Kidney epithelial cell (primary cell): ENCODE results near the gene SPTBN1. TPM values are rescaled to one million over a fixed set of nuclear protein-coding genes. Genes with fewer than 3 reads are reported as not detected.

Experiments
- DNase-seq: peaks from one replicate; pipeline ENCODE4 v3.0.0-alpha.2; 2010; ENCODE audit warnings: low read depth
- H3K27me3 ChIP-seq: 2 replicates; pipeline ENCODE4 v1.6.0; 2011; ENCODE audit warnings: low read length; ENCODE audit not compliant: control insufficient read depth, insufficient read depth
- H3K36me3 ChIP-seq: 2 replicates; pipeline ENCODE4 v1.5.1; 2011; ENCODE audit warnings: low read length; ENCODE audit not compliant: control insufficient read depth, insufficient read depth
- H3K4me3 ChIP-seq: 2 replicates; pipeline ENCODE4 v1.5.1; 2011; ENCODE audit warnings: low read depth, mild to moderate bottlenecking, control low read depth, low read length
- total RNA-seq: library from RNA; depleted of rRNA; stranded (reverse); fragments of >200 nt; gene quantifications from 2 replicates; pipeline ENCODE4 v1.2.3, GENCODE V29; 2015
- TF ChIP-seq, protein P1 (sequence below): IDR thresholded peaks from 2 replicates; pipeline ENCODE4 v1.5.1; 2011; ENCODE audit warnings: mild to moderate bottlenecking, moderate library complexity, low read length, control low read depth, inconsistent platforms; ENCODE audit not compliant: insufficient read depth, poor library complexity, severe bottlenecking

The SPTBN1 gene
- total RNA-seq, 1 donor from 2014 or later: 492 TPM

DNA sequence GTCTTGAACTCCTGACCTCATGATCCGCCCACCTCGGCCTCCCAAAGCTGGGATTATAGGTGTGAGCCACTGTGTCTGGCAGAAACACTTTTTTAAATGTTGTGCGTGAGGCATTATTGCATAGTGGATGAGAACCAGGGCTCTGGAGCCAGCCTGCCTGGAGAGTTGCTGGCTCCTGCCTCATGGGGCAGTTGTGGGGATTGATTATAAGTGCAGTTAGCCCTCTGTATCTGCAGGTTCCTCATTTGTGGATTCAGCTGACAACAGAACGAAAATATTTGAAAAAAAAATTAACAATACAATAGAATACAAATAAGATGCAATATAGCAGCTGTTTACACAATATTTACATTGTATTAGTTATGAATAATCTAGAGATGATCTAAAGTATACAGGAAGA, 137.9 kb downstream of the SPTBN1 start:
- Histone ChIP-seq H3K4me3 (no peak overlapping the region), H3K36me3 (peaks cover 3% of the 10 kb centered on the region), H3K27me3 (no peaks in the 10 kb centered on the region)
- TF ChIP-seq, protein P1, sequence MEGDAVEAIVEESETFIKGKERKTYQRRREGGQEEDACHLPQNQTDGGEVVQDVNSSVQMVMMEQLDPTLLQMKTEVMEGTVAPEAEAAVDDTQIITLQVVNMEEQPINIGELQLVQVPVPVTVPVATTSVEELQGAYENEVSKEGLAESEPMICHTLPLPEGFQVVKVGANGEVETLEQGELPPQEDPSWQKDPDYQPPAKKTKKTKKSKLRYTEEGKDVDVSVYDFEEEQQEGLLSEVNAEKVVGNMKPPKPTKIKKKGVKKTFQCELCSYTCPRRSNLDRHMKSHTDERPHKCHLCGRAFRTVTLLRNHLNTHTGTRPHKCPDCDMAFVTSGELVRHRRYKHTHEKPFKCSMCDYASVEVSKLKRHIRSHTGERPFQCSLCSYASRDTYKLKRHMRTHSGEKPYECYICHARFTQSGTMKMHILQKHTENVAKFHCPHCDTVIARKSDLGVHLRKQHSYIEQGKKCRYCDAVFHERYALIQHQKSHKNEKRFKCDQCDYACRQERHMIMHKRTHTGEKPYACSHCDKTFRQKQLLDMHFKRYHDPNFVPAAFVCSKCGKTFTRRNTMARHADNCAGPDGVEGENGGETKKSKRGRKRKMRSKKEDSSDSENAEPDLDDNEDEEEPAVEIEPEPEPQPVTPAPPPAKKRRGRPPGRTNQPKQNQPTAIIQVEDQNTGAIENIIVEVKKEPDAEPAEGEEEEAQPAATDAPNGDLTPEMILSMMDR: no peak
- no peak for DNase-seq

DNA sequence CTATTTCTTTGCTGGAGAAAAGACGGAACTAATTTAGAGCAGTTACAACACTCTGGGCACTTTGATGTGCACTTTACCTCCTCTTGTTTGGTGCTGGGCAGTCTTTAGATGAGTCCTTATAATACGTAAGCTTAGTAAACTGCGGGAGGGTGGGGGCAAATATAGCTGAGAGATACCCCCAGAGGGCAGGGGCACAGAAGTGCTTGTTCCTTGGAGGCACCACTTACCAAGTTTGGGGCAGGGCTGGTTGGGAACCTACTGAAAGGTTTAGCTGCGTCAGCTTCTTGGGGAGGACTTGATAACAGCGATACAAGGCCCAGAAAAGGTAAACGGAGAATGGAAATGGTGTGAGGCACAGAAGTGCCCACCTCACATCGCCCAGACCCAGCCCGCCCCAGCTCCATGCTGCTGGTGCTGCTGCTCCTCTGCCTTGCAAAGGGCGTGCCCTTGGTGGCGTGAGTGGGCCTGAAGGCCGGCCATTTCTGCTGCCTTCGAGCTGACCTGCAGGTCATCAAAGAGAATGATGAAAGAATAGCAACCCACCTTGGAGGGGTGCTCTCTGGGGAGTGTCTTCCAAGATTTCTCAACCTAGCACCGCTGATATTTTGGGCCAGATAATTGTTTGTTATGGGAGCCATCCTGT, 139.2 kb downstream of the SPTBN1 start:
- H3K27me3 ChIP-seq: no peaks in the 10 kb centered on the region
- H3K36me3 ChIP-seq: no peaks in the 10 kb centered on the region
- TF ChIP-seq, protein P1: no peak
- no peak for DNase-seq
- H3K4me3 ChIP-seq: no peak overlapping the region

DNA sequence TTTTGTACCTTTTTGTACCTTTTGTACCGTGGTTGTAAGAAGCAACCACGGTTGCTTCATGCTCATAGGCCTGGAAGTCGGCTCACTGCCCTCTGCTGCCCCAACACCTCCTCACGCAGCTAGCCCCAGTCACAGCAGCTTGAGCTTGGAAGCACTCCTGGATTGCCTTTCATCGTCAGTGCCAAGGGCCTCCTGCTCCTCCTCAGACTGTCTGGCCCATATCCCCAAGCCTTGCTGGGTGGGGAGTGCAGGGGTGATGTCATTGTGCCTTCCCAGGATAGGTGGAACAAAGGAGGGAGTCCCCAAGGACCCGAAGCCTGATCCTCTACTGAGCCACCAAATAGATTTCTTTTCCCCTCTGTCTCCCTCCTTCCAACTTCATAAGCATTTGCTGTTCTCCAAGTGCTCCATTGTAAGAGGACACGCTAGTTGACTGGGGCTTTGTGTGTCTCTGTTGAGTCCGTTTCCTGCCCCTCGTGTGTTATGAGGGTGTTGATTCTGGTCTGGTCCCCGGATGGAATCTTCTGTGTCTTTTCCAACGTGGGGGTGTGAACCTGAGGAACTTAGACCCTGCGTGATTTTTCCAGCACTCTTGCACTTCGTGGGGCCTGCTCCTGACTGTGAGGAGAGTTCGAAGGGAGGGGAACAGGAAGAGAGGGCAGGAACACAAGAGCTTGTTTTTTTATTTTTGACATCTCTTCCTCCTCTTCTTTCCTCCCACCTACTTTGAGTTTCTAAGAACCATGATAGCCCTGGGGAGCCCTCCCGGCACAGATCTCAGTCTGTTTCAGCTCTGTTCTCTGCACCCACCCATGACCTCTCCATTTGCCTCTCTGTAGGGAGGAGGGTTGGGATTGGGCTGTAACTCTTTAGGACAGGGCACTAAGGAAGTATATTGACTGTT, 140.1 kb downstream of the SPTBN1 start:
- no peaks in the 10 kb centered on the region for H3K36me3 ChIP-seq
- TF ChIP-seq, protein P1: no peak
- H3K4me3 ChIP-seq: no peak overlapping the region
- DNase-seq: no peak
- no peaks in the 10 kb centered on the region for H3K27me3 ChIP-seq

DNA sequence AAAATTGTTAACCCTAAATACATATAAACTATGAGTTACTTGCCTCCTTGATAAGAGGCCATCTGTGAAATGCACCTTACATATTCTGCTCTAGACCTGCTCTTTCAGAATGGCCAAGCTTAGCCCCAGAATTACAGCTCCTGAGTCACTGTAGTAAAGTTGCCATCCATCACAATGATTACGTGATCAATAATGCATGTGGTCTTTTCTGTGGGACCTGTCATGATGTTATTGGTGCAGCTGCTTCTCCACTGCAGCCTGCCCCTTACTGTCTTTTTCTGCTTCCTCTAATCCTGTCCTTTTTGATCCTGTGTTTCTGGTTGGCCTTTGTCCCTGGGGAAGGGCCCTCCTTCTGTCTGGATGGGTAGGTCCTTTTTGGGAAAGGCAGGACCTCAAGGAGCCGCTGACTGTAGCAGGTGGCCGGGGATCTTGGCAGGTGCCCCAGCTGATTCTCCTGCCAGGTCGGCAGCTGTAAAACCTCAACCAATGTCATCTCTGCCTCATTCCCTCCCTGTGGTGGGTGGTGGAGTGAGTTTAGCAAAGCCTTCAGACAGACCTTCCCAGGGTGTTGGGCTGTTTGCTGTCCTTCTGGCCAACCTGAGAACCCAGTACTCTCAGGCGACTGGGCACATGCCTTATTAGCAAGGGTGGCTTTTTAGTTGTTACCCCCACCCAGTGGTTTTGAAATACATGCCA, 141.2 kb downstream of the SPTBN1 start:
- DNase-seq: no peak
- Histone ChIP-seq H3K36me3 (no peaks in the 10 kb centered on the region), H3K27me3 (no peaks in the 10 kb centered on the region), H3K4me3 (no peak overlapping the region)
- TF ChIP-seq, protein P1: no peak

DNA sequence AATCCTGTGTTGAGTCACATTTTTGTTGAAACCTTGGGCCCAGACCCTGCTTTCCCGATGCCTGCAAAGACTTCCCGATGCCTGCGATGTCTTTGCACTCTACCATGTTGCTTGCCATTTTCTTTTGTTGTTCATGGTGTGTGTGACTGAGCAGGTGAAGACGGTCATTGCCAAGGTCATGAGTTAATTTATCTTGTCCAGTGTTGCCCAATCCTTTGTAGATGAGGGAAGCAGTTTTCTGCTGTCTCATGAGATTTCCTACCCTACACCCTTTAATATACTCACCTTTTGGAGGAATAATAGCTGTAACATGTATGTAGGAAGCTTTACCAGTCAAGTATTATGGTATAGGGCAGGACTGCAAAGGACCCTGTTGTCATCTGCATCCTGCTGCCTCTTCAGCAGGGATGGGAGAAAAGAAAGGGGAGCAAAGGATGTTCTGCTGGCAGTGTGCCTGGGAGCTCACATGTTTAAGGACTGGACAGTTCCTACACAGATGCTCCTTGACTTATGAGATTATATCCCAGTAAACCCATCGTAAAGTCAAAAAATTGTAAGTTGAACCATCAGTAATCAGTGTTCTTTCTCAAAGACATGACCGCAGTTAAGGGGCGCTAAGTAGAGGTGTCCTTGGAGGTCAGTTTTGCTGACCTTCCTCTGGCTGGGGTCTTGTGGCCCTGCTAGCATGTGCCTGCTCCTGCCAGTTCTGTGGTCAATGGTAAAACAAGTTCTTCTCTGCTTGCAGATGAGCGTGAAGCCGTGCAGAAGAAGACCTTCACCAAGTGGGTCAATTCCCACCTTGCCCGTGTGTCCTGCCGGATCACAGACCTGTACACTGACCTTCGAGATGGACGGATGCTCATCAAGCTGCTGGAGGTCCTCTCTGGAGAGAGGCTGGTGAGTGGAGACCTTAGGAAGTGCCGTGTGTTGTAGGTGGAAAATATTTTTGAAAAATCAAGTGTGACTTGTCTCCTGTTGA, 142.5 kb downstream of the SPTBN1 start:
- TF ChIP-seq, protein P1: no peak
- no peak for DNase-seq
- no peaks in the 10 kb centered on the region for H3K27me3 ChIP-seq
- no peak overlapping the region for H3K4me3 ChIP-seq
- no peaks in the 10 kb centered on the region for H3K36me3 ChIP-seq
